Renal cortex interstitium (tissue), 11 donors: ENCODE data around the gene CFAP161. TPM values are rescaled to one million over a fixed set of nuclear protein-coding genes. Genes with fewer than 3 reads are reported as not detected.

Source experiments
- DNase-seq, 11 donors: peaks; one replicate each; pipeline ENCODE4 v3.0.0-alpha.2; 2013; ENCODE audit warnings: low read depth in 9 of 11, low spot score in 4 of 11; ENCODE audit errors: extremely low read depth in 1 of 11
- polyA plus RNA-seq, 3 donors: library from polyadenylated mRNA; unstranded; fragments of 120-200 nt; gene quantifications; one replicate each; pipeline ENCODE4 v1.2.1, GENCODE V29; 2013; ENCODE audit not compliant: insufficient read length in 3 of 3

The CFAP161 gene
- polyA plus RNA-seq, 3 donors: 0.30 to 0.59 (median 0.32) TPM

- no peak for DNase-seq
These were observed 63.7 kb downstream of the CFAP161 start for GRCh38 chr15:81197688-81198281.

Other genes starting within 250 kb of the CFAP161 start
- gene MESD, start 144.5 kb upstream of the CFAP161 start, polyA plus RNA-seq: 10 to 100 TPM; 40.4 to 43.4 (median 43.1) TPM
- 10 to 100 TPM in 1 of 3 donors, 1 to 10 TPM in 2; 7.1 to 10.8 (median 8.4) TPM for gene TLNRD1, start 133.3 kb upstream of the CFAP161 start, polyA plus RNA-seq
- 1 to 10 TPM; 5.2 to 5.5 (median 5.4) TPM for gene IL16, start 62.6 kb downstream of the CFAP161 start, polyA plus RNA-seq
- 1 to 10 TPM; 3.3 to 5.7 (median 5.3) TPM for gene STARD5, start 189.9 kb downstream of the CFAP161 start, polyA plus RNA-seq
- under 1 TPM; 0.08 to 0.38 (median 0.11) TPM for gene TMC3, start 239.9 kb downstream of the CFAP161 start, polyA plus RNA-seq